Cardiac muscle cell (in vitro differentiated cells and primary cell): ENCODE results near the gene LYG2. TPM values are rescaled to one million over a fixed set of nuclear protein-coding genes. Genes with fewer than 3 reads are reported as not detected.
"Not testable (repeated sequence)": the region's sequence is repeated elsewhere in the genome, so short reads cannot be mapped to it uniquely, and the experiment has no call there.

Experiments
- DNase-seq, 2 donors: peaks; one replicate each; pipeline versions ENCODE4 v3.0.0 to v3.0.0-alpha.2; 2010 to 2017; ENCODE audit warnings: low read depth in 1 of 2, low spot score in 1 of 2
- H3K27ac ChIP-seq: fragments of 200-600 bp; sonication (generic); 2 replicates; pipeline ENCODE4 v1.5.1; 2016
- H3K27me3 ChIP-seq: fragments of 200-600 bp; sonication (generic); 2 replicates; pipeline ENCODE4 v1.6.0; 2016; ENCODE audit warnings: control low read depth
- H3K36me3 ChIP-seq: fragments of 200-600 bp; sonication (generic); 2 replicates; pipeline ENCODE4 v1.5.1; 2016; ENCODE audit warnings: control low read depth
- H3K4me1 ChIP-seq: fragments of 200-600 bp; sonication (generic); 2 replicates; pipeline ENCODE4 v1.8.1; 2017; ENCODE audit warnings: low read depth, mild to moderate bottlenecking, mixed run types
- H3K4me3 ChIP-seq: fragments of 200-600 bp; sonication (generic); 2 replicates; pipeline ENCODE4 v1.5.1; 2016; ENCODE audit warnings: mild to moderate bottlenecking
- H3K9me3 ChIP-seq: fragments of 200-600 bp; sonication (generic); 2 replicates; pipeline ENCODE4 v1.5.1; 2017; ENCODE audit warnings: low read depth, mild to moderate bottlenecking, control low read depth
- CTCF ChIP-seq: IDR thresholded peaks from 2 replicates; pipeline ENCODE4 v1.5.1; 2012; ENCODE audit warnings: low read depth, mild to moderate bottlenecking, low read length
- polyA plus RNA-seq: library from polyadenylated mRNA; unstranded; fragments of >200 nt; fragmentation: Nextera tagmentation; extraction: Ambion mirVana; gene quantifications from 2 replicates; pipeline ENCODE4 v1.2.1, GENCODE V29; 2016
- total RNA-seq: library from RNA; depleted of rRNA; stranded (reverse); fragments of >200 nt; gene quantifications from 2 replicates; pipeline ENCODE4 v1.2.3, GENCODE V29; 2016

The LYG2 gene
- total and polyA plus RNA-seq, 2 experiments from 2014 or later, result not detected

GRCh38 chr2:99198103-99198841, 57.2 kb downstream of the LYG2 start:
- H3K9me3 ChIP-seq, result no peaks in the 10 kb centered on the region
- peak overlapping the region; percentile 64 for H3K27ac ChIP-seq
- no peak for TF ChIP-seq CTCF
- no peak for DNase-seq
- H3K4me3 ChIP-seq, result no peak overlapping the region
- H3K27me3 ChIP-seq, result no peaks in the 10 kb centered on the region
- H3K4me1 ChIP-seq, result no peaks in the 10 kb centered on the region
- peaks cover 31% of the 10 kb centered on the region for H3K36me3 ChIP-seq

GRCh38 chr2:99192364-99192763, 63.1 kb downstream of the LYG2 start:
- not testable (repeated sequence) for H3K4me1 ChIP-seq, H3K27me3 ChIP-seq, H3K9me3 ChIP-seq, DNase-seq, H3K27ac ChIP-seq, H3K4me3 ChIP-seq
- H3K36me3 ChIP-seq, result peaks cover 41% of the 10 kb centered on the region

Other genes starting within 250 kb of the LYG2 start
- gene C2orf15, start 114.0 kb downstream of the LYG2 start, total RNA-seq, result 2.3 and 2.4 TPM in 2 replicates
- 2.3 and 5.9 TPM in 2 replicates for gene C2orf15, start 114.0 kb downstream of the LYG2 start, polyA plus RNA-seq
- gene TSGA10, start 100.7 kb downstream of the LYG2 start, total RNA-seq, result 5.1 and 7.8 TPM in 2 replicates
- gene TSGA10, start 100.7 kb downstream of the LYG2 start, polyA plus RNA-seq, result 5.8 and 7.3 TPM in 2 replicates
- 2.4 and 6.6 TPM in 2 replicates for gene LIPT1, start 100.7 kb downstream of the LYG2 start, total RNA-seq
- 4.7 and 10.9 TPM in 2 replicates for gene LIPT1, start 100.7 kb downstream of the LYG2 start, polyA plus RNA-seq
- gene MITD1, start 74.6 kb downstream of the LYG2 start, total RNA-seq, result 14.4 and 25.1 TPM in 2 replicates
- gene MITD1, start 74.6 kb downstream of the LYG2 start, polyA plus RNA-seq, result 31.1 and 42.5 TPM in 2 replicates
- gene MRPL30, start 74.5 kb downstream of the LYG2 start, total RNA-seq, result 37.3 and 38.3 TPM in 2 replicates
- 33.7 and 37.3 TPM in 2 replicates for gene MRPL30, start 74.5 kb downstream of the LYG2 start, polyA plus RNA-seq
- 1.6 TPM in 2 replicates for gene LYG1, start 45.5 kb upstream of the LYG2 start, total RNA-seq
- gene LYG1, start 45.5 kb upstream of the LYG2 start, polyA plus RNA-seq, result 1.7 and 1.8 TPM in 2 replicates
- 24.2 and 27.5 TPM in 2 replicates for gene TXNDC9, start 80.7 kb upstream of the LYG2 start, total RNA-seq
- gene TXNDC9, start 80.7 kb upstream of the LYG2 start, polyA plus RNA-seq, result 29.9 and 40.0 TPM in 2 replicates
- 13.4 and 14.5 TPM in 2 replicates for gene EIF5B, start 81.7 kb upstream of the LYG2 start, total RNA-seq
- 23.0 and 25.2 TPM in 2 replicates for gene EIF5B, start 81.7 kb upstream of the LYG2 start, polyA plus RNA-seq
- 18.8 and 26.9 TPM in 2 replicates for gene REV1, start 234.4 kb upstream of the LYG2 start, total RNA-seq
- 33.9 and 37.4 TPM in 2 replicates for gene REV1, start 234.4 kb upstream of the LYG2 start, polyA plus RNA-seq